Endothelial cell (in vitro differentiated cells): Measurements from ENCODE around the gene CTNNBL1. TPM values are rescaled to one million over a fixed set of nuclear protein-coding genes. Genes with fewer than 3 reads are reported as not detected.

Source experiments
- DNase-seq: peaks from one replicate; pipeline ENCODE4 v3.0.0; 2021; ENCODE audit warnings: low spot score
- H3K27ac Mint-ChIP-seq: one replicate; pipeline ENCODE4 v1.8.0; 2021; ENCODE audit warnings: mixed read lengths, inconsistent platforms; ENCODE audit not compliant: unreplicated experiment
- H3K27me3 Mint-ChIP-seq: one replicate; pipeline ENCODE4 v1.8.0; 2021; ENCODE audit warnings: mild to moderate bottlenecking, moderate library complexity, mixed read lengths, inconsistent platforms; ENCODE audit not compliant: unreplicated experiment
- H3K36me3 Mint-ChIP-seq: one replicate; pipeline ENCODE4 v1.8.0; 2021; ENCODE audit warnings: mild to moderate bottlenecking, low read depth, mixed read lengths, inconsistent platforms; ENCODE audit not compliant: unreplicated experiment
- H3K4me1 Mint-ChIP-seq: one replicate; pipeline ENCODE4 v1.8.0; 2021; ENCODE audit warnings: mild to moderate bottlenecking, mixed read lengths, inconsistent platforms; ENCODE audit not compliant: unreplicated experiment
- H3K4me3 Mint-ChIP-seq: one replicate; pipeline ENCODE4 v1.8.0; 2021; ENCODE audit warnings: mild to moderate bottlenecking, mixed read lengths, inconsistent platforms; ENCODE audit not compliant: unreplicated experiment
- H3K9me3 Mint-ChIP-seq: one replicate; pipeline ENCODE4 v1.8.0; 2021; ENCODE audit warnings: mixed read lengths, inconsistent platforms; ENCODE audit not compliant: unreplicated experiment
- CTCF ChIP-seq: fragments of 200-600 bp; sonication (generic); IDR thresholded peaks from one replicate; pipeline ENCODE4 v1.5.0; 2021; ENCODE audit warnings: antibody characterized with exemption; ENCODE audit not compliant: unreplicated experiment
- total RNA-seq: library from RNA; stranded (reverse); fragmentation: NEBNext Ultra II Directional; extraction: Animal tissue kit (Norgen Biotek cat#: 25700); gene quantifications from one replicate; pipeline ENCODE4 v1.2.1, GENCODE V29; 2021; ENCODE audit not compliant: unreplicated experiment

CTNNBL1 gene
- total RNA-seq, 1 donor from 2014 or later: 84.8 TPM

- H3K27ac Mint-ChIP-seq: no peak overlapping the region
- no peak for DNase-seq
- no peak for TF ChIP-seq CTCF
- no peaks in the 10 kb centered on the region for H3K9me3 Mint-ChIP-seq
- peaks cover 14% of the 10 kb centered on the region for H3K27me3 Mint-ChIP-seq
- no peak overlapping the region for H3K4me3 Mint-ChIP-seq
- peaks cover 22% of the 10 kb centered on the region for H3K4me1 Mint-ChIP-seq
- H3K36me3 Mint-ChIP-seq: no peaks in the 10 kb centered on the region
Measured at GRCh38 chr20:37920270-37920669, 226.4 kb downstream of the CTNNBL1 start.

- no peak overlapping the region for H3K27ac Mint-ChIP-seq
- no peak for TF ChIP-seq CTCF
- no peak overlapping the region for H3K4me3 Mint-ChIP-seq
- H3K9me3 Mint-ChIP-seq: no peaks in the 10 kb centered on the region
- H3K4me1 Mint-ChIP-seq: peaks cover 24% of the 10 kb centered on the region
- no peaks in the 10 kb centered on the region for H3K36me3 Mint-ChIP-seq
- DNase-seq: no peak
- peaks cover 14% of the 10 kb centered on the region for H3K27me3 Mint-ChIP-seq
Measured at GRCh38 chr20:37920679-37921322, 227.0 kb downstream of the CTNNBL1 start.

GRCh38 chr20:37921341-37921929 is 227.6 kb downstream of the CTNNBL1 start:
- Mint-ChIP-seq H3K4me1 (peaks cover 21% of the 10 kb centered on the region), H3K9me3 (no peaks in the 10 kb centered on the region), H3K27ac (no peak overlapping the region), H3K4me3 (no peak overlapping the region), H3K36me3 (no peaks in the 10 kb centered on the region), H3K27me3 (peaks cover 11% of the 10 kb centered on the region)
- no peak for DNase-seq
- no peak for TF ChIP-seq CTCF

Other genes with a start within 250 kb of the CTNNBL1 start
- 0.54 TPM for gene NNAT, start 172.8 kb upstream of the CTNNBL1 start, total RNA-seq
- 178 TPM for gene BLCAP, start 166.2 kb upstream of the CTNNBL1 start, total RNA-seq
- gene VSTM2L, start 209.1 kb downstream of the CTNNBL1 start, total RNA-seq: 1.6 TPM